ENCODE data around the gene E2F4.

DNA sequence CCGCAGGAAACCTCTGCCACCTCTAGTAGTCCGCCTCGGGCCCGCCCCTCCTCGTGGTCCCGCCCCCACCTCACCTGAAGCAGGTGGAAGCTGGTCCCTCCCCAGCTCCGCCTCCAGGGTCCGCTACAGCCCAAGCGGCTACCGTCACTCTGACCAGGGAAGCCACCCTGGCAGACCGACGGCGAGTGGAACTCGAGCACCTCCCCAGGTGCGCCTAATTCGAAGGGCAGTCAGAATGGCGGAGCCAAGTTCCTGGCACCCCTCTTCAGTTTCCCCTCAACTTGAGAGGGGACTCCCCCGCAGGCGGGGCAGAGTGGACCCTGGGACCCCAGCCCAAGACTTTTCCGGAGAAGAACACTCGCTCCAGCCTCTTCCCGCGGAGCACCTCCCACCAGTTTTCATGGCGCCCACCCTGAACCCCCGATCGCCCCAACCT, 54.8 kb downstream of the E2F4 start:
- TF ChIP-seq CTCF (IDR thresholded peaks at IDR 0.05) (no peak), EZH2 (IDR thresholded peaks at IDR 0.05; ENCODE audit: borderline replicate concordance, insufficient read depth, low read depth, low read length, poor library complexity, severe bottlenecking) (no peak)
